Measurements from ENCODE around the gene ACTC1.
"Not testable (repeated sequence)": the region's sequence is repeated elsewhere in the genome, so short reads cannot be mapped to it uniquely, and the experiment has no call there.

The ACTC1 gene

GRCh38 chr15:34809186-34809585 lies 13.8 kb upstream of the ACTC1 start:
- Histone ChIP-seq H3K4me2 (ENCODE audit: low read length) (no peak overlapping the region), H3K9me2 (replicated peaks; ENCODE audit: control insufficient read depth, low read length) (no peaks in the 10 kb centered on the region; the same call in 1 of the 2 replicates), H3F3A (ENCODE audit: control insufficient read depth, insufficient read depth) (no peaks in the 10 kb centered on the region), H3K27ac (ENCODE audit: low read depth, low read length) (no peak overlapping the region), H4K20me1 (ENCODE audit: control insufficient read depth, insufficient read depth, low read depth, low read length) (no peaks in the 10 kb centered on the region), H3K79me2 (ENCODE audit: control insufficient read depth, low read length) (no peaks in the 10 kb centered on the region), H3K36me3 (ENCODE audit: control insufficient read depth, low read length) (no peaks in the 10 kb centered on the region), H3K9me3 (ENCODE audit: control insufficient read depth, insufficient read depth, low read length) (no peaks in the 10 kb centered on the region), H3K4me1 (ENCODE audit: control insufficient read depth, low read length) (no peaks in the 10 kb centered on the region), H3K4me3 (ENCODE audit: low read length) (no peak overlapping the region), H3K27me3 (ENCODE audit: control insufficient read depth, low read length) (no peaks in the 10 kb centered on the region)
- TF ChIP-seq EZH2phosphoT487 (IDR thresholded peaks at IDR 0.05; ENCODE audit: borderline replicate concordance, low read length) (no peak), CTCF (IDR thresholded peaks at IDR 0.05; ENCODE audit: low read depth, low read length, poor library complexity, severe bottlenecking) (no peak)

- no peaks in the 10 kb centered on the region for H3K79me2 ChIP-seq (ENCODE audit: control insufficient read depth, low read length)
- no peaks in the 10 kb centered on the region for H4K20me1 ChIP-seq (ENCODE audit: control insufficient read depth, insufficient read depth, low read depth, low read length)
- no peak overlapping the region for H3K27ac ChIP-seq (ENCODE audit: low read depth, low read length)
- H3K4me3 ChIP-seq (ENCODE audit: low read length), result no peak overlapping the region
- H3K9me3 ChIP-seq (ENCODE audit: control insufficient read depth, insufficient read depth, low read length), result no peaks in the 10 kb centered on the region
- no peaks in the 10 kb centered on the region for H3K4me1 ChIP-seq (ENCODE audit: control insufficient read depth, low read length)
- H3K9me2 ChIP-seq (replicated peaks; ENCODE audit: control insufficient read depth, low read length), result no peaks in the 10 kb centered on the region; the same call in 1 of the 2 replicates
- 0 out of 2 replicates have a peak, but pooled peaks cover 3% of the 10 kb centered on the region for H3K27me3 ChIP-seq (ENCODE audit: control insufficient read depth, low read length)
- H3K4me2 ChIP-seq (ENCODE audit: low read length), result no peak overlapping the region
- no peaks in the 10 kb centered on the region for H3F3A ChIP-seq (ENCODE audit: control insufficient read depth, insufficient read depth)
- no peaks in the 10 kb centered on the region for H3K36me3 ChIP-seq (ENCODE audit: control insufficient read depth, low read length)
- no peak for TF ChIP-seq EZH2phosphoT487 (IDR thresholded peaks at IDR 0.05; ENCODE audit: borderline replicate concordance, low read length)
- TF ChIP-seq CTCF (IDR thresholded peaks at IDR 0.05; ENCODE audit: low read depth, low read length, poor library complexity, severe bottlenecking), result no peak
Observed at GRCh38 chr15:34808016-34808415, 12.7 kb upstream of the ACTC1 start.

GRCh38 chr15:34807241-34807640 lies 11.9 kb upstream of the ACTC1 start:
- not testable (repeated sequence) for H3K27ac ChIP-seq (ENCODE audit: low read depth, low read length); H3K36me3 ChIP-seq (ENCODE audit: control insufficient read depth, low read length); H3K9me2 ChIP-seq (replicated peaks; ENCODE audit: control insufficient read depth, low read length); H3K9me3 ChIP-seq (ENCODE audit: control insufficient read depth, insufficient read depth, low read length); H3F3A ChIP-seq (ENCODE audit: control insufficient read depth, insufficient read depth); H3K79me2 ChIP-seq (ENCODE audit: control insufficient read depth, low read length); H3K27me3 ChIP-seq (ENCODE audit: control insufficient read depth, low read length); H3K4me2 ChIP-seq (ENCODE audit: low read length); H3K4me1 ChIP-seq (ENCODE audit: control insufficient read depth, low read length); H3K4me3 ChIP-seq (ENCODE audit: low read length); H4K20me1 ChIP-seq (ENCODE audit: control insufficient read depth, insufficient read depth, low read depth, low read length)

GRCh38 chr15:34804776-34805175 lies 9.4 kb upstream of the ACTC1 start:
- no peaks in the 10 kb centered on the region for H4K20me1 ChIP-seq (ENCODE audit: control insufficient read depth, insufficient read depth, low read depth, low read length)
- H3K27ac ChIP-seq (ENCODE audit: low read depth, low read length), result no peak overlapping the region
- H3K4me2 ChIP-seq (ENCODE audit: low read length), result no peak overlapping the region
- H3K4me3 ChIP-seq (ENCODE audit: low read length), result no peak overlapping the region
- no peaks in the 10 kb centered on the region for H3K4me1 ChIP-seq (ENCODE audit: control insufficient read depth, low read length)
- no peaks in the 10 kb centered on the region for H3K36me3 ChIP-seq (ENCODE audit: control insufficient read depth, low read length)
- H3K9me2 ChIP-seq (replicated peaks; ENCODE audit: control insufficient read depth, low read length), result no peaks in the 10 kb centered on the region; the same call in 1 of the 2 replicates
- H3K79me2 ChIP-seq (ENCODE audit: control insufficient read depth, low read length), result no peaks in the 10 kb centered on the region
- TF ChIP-seq EZH2phosphoT487 (IDR thresholded peaks at IDR 0.05; ENCODE audit: borderline replicate concordance, low read length) (no peak), CTCF (IDR thresholded peaks at IDR 0.05; ENCODE audit: low read depth, low read length, poor library complexity, severe bottlenecking) (no peak)
- 0 out of 2 replicates have a peak, but pooled peaks cover 4% of the 10 kb centered on the region for H3K27me3 ChIP-seq (ENCODE audit: control insufficient read depth, low read length)
- no peaks in the 10 kb centered on the region for H3K9me3 ChIP-seq (ENCODE audit: control insufficient read depth, insufficient read depth, low read length)
- H3F3A ChIP-seq (ENCODE audit: control insufficient read depth, insufficient read depth), result no peaks in the 10 kb centered on the region

Measured in DOHH2 (cell line).